ENCODE measurements around the gene ACADS. TPM values are rescaled to one million over a fixed set of nuclear protein-coding genes. Genes with fewer than 3 reads are reported as not detected.
A peak's percentile ranks its signal among the peaks of the same experiment; 100 is the strongest.

The ACADS gene
- total RNA-seq, 1 experiment from 2014 or later: 11.0 TPM

GRCh38 chr12:120686151-120686689, 39.4 kb upstream of the ACADS start (continued):
- TF ChIP-seq ZMAT4 (CRISPR knock-in tag; IDR thresholded peaks at IDR 0.05) (no peak), ZNF232 (CRISPR knock-in tag; IDR thresholded peaks at IDR 0.05) (peak; percentile 41), ATF1 (CRISPR knock-in tag; IDR thresholded peaks at IDR 0.05) (no peak), E2F1 (CRISPR knock-in tag; IDR thresholded peaks at IDR 0.05) (no peak), SMAD3 (CRISPR knock-in tag; IDR thresholded peaks at IDR 0.05; ENCODE audit: borderline replicate concordance) (no peak), PRDM15 (CRISPR knock-in tag; IDR thresholded peaks at IDR 0.05) (no peak), PRRX2 (CRISPR knock-in tag; IDR thresholded peaks at IDR 0.05) (no peak), HMGA2 (CRISPR knock-in tag; IDR thresholded peaks at IDR 0.05) (no peak), E2F4 (CRISPR knock-in tag; IDR thresholded peaks at IDR 0.05; ENCODE audit: borderline replicate concordance, low read depth) (0 out of 2 replicates have a peak, but pooled peaks have one; percentile 49), ERG (CRISPR knock-in tag; IDR thresholded peaks at IDR 0.05) (no peak), FOXK1 (CRISPR knock-in tag; IDR thresholded peaks at IDR 0.05) (peak; percentile 56; the same call in 1 of the 2 replicates), CREM (CRISPR knock-in tag; IDR thresholded peaks at IDR 0.05) (no peak), RELA (CRISPR knock-in tag; IDR thresholded peaks at IDR 0.05; ENCODE audit: borderline replicate concordance) (no peak), JUN (CRISPR knock-in tag; IDR thresholded peaks at IDR 0.05) (no peak), ZNF281 (CRISPR knock-in tag; IDR thresholded peaks at IDR 0.05) (no peak), E2F5 (CRISPR knock-in tag; IDR thresholded peaks at IDR 0.05) (no peak), USF1 (CRISPR knock-in tag; IDR thresholded peaks at IDR 0.05) (no peak), ESRRA (CRISPR knock-in tag; IDR thresholded peaks at IDR 0.05; ENCODE audit: borderline replicate concordance) (no peak)

Data from WTC11 (cell line).